CD4-positive, alpha-beta T cell (primary cell): ENCODE data around the gene TMEM107. TPM values are rescaled to one million over a fixed set of nuclear protein-coding genes. Genes with fewer than 3 reads are reported as not detected.
A peak's percentile ranks its signal among the peaks of the same experiment; 100 is the strongest.

Source experiments
- ATAC-seq: fragments of 200-7000 bp; cut with Tn5 transposase; one replicate; pipeline ENCODE4 v1.10.0; 2022; ENCODE audit warnings: mild to moderate bottlenecking; ENCODE audit not compliant: poor library complexity
- CTCF ChIA-PET: fragments of 350-600 bp; sonication (Branson Sonifier 250); formaldehyde crosslinking; loops from one replicate; lab custom pipeline; 2021; ENCODE audit warnings: antibody characterized with exemption, inconsistent platforms; lab: Charles Lee
- POLR2A ChIA-PET: fragments of 350-600 bp; sonication (Branson Sonifier 250); formaldehyde crosslinking; loops from one replicate; lab custom pipeline; 2021; ENCODE audit warnings: antibody characterized with exemption, inconsistent platforms; lab: Charles Lee
- DNase-seq, 14 experiments: peaks; one replicate each; pipeline ENCODE4 v3.0.0-alpha.2; 2013 to 2020; ENCODE audit warnings: mixed read lengths in 2 of 14
- H3K27ac ChIP-seq, 2 donors: one replicate each; pipeline versions ENCODE4 v1.5.1 to v1.7.0; 2013; ENCODE audit warnings: low read length in 2 of 2, low read depth in 1 of 2, mild to moderate bottlenecking in 1 of 2
- H3K27me3 ChIP-seq, 2 experiments: 1 replicate in 1 of 2; 2 replicates in 1 of 2; pipeline versions ENCODE4 v1.6.1 to v1.7.0; 2013; ENCODE audit warnings: low read length in 2 of 2, control low read depth in 1 of 2, mild to moderate bottlenecking in 1 of 2, moderate library complexity in 1 of 2; ENCODE audit not compliant: insufficient read depth in 2 of 2, control insufficient read depth in 1 of 2
- H3K36me3 ChIP-seq: one replicate; pipeline ENCODE4 v1.6.1; 2013; ENCODE audit warnings: low read length, control low read depth; ENCODE audit not compliant: insufficient read depth
- H3K4me1 ChIP-seq: one replicate; pipeline ENCODE4 v1.6.1; 2013; ENCODE audit warnings: low read length, control low read depth; ENCODE audit not compliant: insufficient read depth
- H3K4me3 ChIP-seq: one replicate; pipeline ENCODE4 v1.5.1; 2013; ENCODE audit warnings: mild to moderate bottlenecking, low read length, moderate library complexity
- H3K9me3 ChIP-seq, 2 experiments: 1 replicate in 1 of 2; 2 replicates in 1 of 2; pipeline versions ENCODE4 v1.6.1 to v1.7.0; 2013; ENCODE audit warnings: low read length in 2 of 2, mild to moderate bottlenecking in 2 of 2, control low read depth in 1 of 2, moderate library complexity in 1 of 2; ENCODE audit not compliant: control insufficient read depth in 1 of 2, insufficient read depth in 1 of 2
- H3K27ac Mint-ChIP-seq: one replicate; pipeline ENCODE4 v1.8.0; 2020; ENCODE audit warnings: mixed read lengths
- H3K27me3 Mint-ChIP-seq: one replicate; pipeline ENCODE4 v1.8.0; 2021; ENCODE audit warnings: mixed read lengths
- H3K36me3 Mint-ChIP-seq: one replicate; pipeline ENCODE4 v1.8.0; 2021; ENCODE audit warnings: low read depth, mixed read lengths
- H3K4me1 Mint-ChIP-seq: one replicate; pipeline ENCODE4 v1.8.0; 2021; ENCODE audit warnings: low read depth, mixed read lengths
- H3K4me3 Mint-ChIP-seq: one replicate; pipeline ENCODE4 v1.8.0; 2020; ENCODE audit warnings: mild to moderate bottlenecking, mixed read lengths
- H3K9me3 Mint-ChIP-seq: one replicate; pipeline ENCODE4 v1.8.0; 2020; ENCODE audit warnings: mixed read lengths
- CTCF ChIP-seq: fragments of 200-600 bp; IDR thresholded peaks from one replicate; pipeline ENCODE4 v1.8.0; 2022; ENCODE audit warnings: antibody characterized with exemption, mild to moderate bottlenecking
- intact Hi-C, 2 experiments: fragments of 100-400 bp; cut with DNase I in 1 of 2; cut with micrococcal nuclease in 1 of 2; formaldehyde crosslinking; loops; one replicate each; pipeline versions ENCODE4 v1.15.1 to v1.9.0; 2023 to 2025; cut with DNase I, micrococcal nuclease
- total RNA-seq, 174 experiments: library from RNA in 2 of 174; stranded (reverse) in 2 of 174; gene quantifications; one replicate each; pipeline ENCODE4 v1.2.3 and lab custom pipeline; 2021 to 2026

TMEM107 gene
- total RNA-seq, 2 experiments from 2014 or later: 12.2 to 12.9 TPM

- H3K36me3 ChIP-seq: peaks cover 25% of the 10 kb centered on the region
- DNase-seq (peak in 13 of 14 experiments; percentile 51 to 97 (median 73)), ATAC-seq (peak; percentile 63)
- POLR2A ChIA-PET: interaction anchor here (0.8 to 16.4 kb wide), 15 partner anchors 10 to 329 kb away, joined by 3 to 419 read pairs (median 16); partner anchors contain the start of genes AURKB, BORCS6, CTC1 and NAA38
- CTCF ChIA-PET: interaction anchor here (0.9 to 1.4 kb wide), 2 partner anchors 13 to 26 kb away, joined by 4 to 5 read pairs; no protein-coding TSS in a partner anchor
- Mint-ChIP-seq H3K27ac (no peak overlapping the region), H3K9me3 (no peaks in the 10 kb centered on the region), H3K4me3 (peak overlapping the region; percentile 91), H3K4me1 (peaks cover 57% of the 10 kb centered on the region), H3K27me3 (no peaks in the 10 kb centered on the region), H3K36me3 (peaks cover 34% of the 10 kb centered on the region)
- intact Hi-C loops: loop anchor here (1.0 to 5.0 kb wide), 3 partner anchors 9 to 42 kb away; partner anchors contain the start of gene HES7 (in 1 of the 2)
- TF ChIP-seq CTCF: no peak
- H3K4me1 ChIP-seq: peaks cover 61% of the 10 kb centered on the region
- H3K27me3 ChIP-seq: no peaks in the 10 kb centered on the region
- no peaks in the 10 kb centered on the region for H3K9me3 ChIP-seq
- peak overlapping the region; percentile 65 for H3K4me3 ChIP-seq
- H3K27ac ChIP-seq: peak overlapping the region; percentile 94
Measured at GRCh38 chr17:8163978-8164814, 12.0 kb downstream of the TMEM107 start.

- Mint-ChIP-seq H3K27ac (no peak overlapping the region), H3K9me3 (no peaks in the 10 kb centered on the region), H3K36me3 (peaks cover 43% of the 10 kb centered on the region), H3K27me3 (no peaks in the 10 kb centered on the region), H3K4me1 (peaks cover 66% of the 10 kb centered on the region), H3K4me3 (peak overlapping the region; percentile 91)
- Histone ChIP-seq H3K9me3 (no peaks in the 10 kb centered on the region), H3K4me3 (peak overlapping the region; percentile 65), H3K27me3 (no peaks in the 10 kb centered on the region), H3K4me1 (peaks cover 69% of the 10 kb centered on the region), H3K36me3 (peaks cover 31% of the 10 kb centered on the region), H3K27ac (peak overlapping the region; percentile 94)
- peak in 4 of 14 experiments; percentile 14 to 55 (median 34) for DNase-seq
- POLR2A ChIA-PET: interaction anchor here (0.8 to 16.4 kb wide), 16 partner anchors 9 to 306 kb away, joined by 3 to 419 read pairs (median 16); partner anchors contain the start of genes AURKB, BORCS6, CTC1 and NAA38
- TF ChIP-seq CTCF: no peak
- CTCF ChIA-PET: interaction anchor here (0.9 to 1.4 kb wide), 2 partner anchors 12 to 26 kb away, joined by 4 to 5 read pairs; no protein-coding TSS in a partner anchor
- peak; percentile 8 for ATAC-seq
- intact Hi-C loops: loop anchor here in 1 of 2 experiments (5.0 kb wide), 1 partner anchor 41 kb away; the partner anchor contains the start of gene HES7
Measured at GRCh38 chr17:8162997-8163977, 12.9 kb downstream of the TMEM107 start.
